Activated naive CD8-positive, alpha-beta T cell treated with anti-CD3 and anti-CD28 coated beads, Interleukin-2, amount 10 ng/mL, durations not matched to agents 7 days and 5 days (primary cell): ENCODE data around the gene NAALADL2. TPM values are rescaled to one million over a fixed set of nuclear protein-coding genes. Genes with fewer than 3 reads are reported as not detected.
"Not testable (repeated sequence)": the region's sequence is repeated elsewhere in the genome, so short reads cannot be mapped to it uniquely, and the experiment has no call there.

Experiments
- ATAC-seq: fragments of 150-1000 bp; cut with Tn5 transposase; one replicate; pipeline ENCODE4 v1.10.0; 2021; ENCODE audit warnings: low read depth, moderate library complexity
- POLR2A ChIA-PET: fragments of 350-600 bp; sonication (Branson Sonifier 250); formaldehyde crosslinking; loops from one replicate; lab custom pipeline; 2021; ENCODE audit warnings: antibody characterized with exemption; lab: Charles Lee
- DNase-seq: peaks from one replicate; pipeline ENCODE4 v3.0.0; 2021
- H3K27ac Mint-ChIP-seq: one replicate; pipeline ENCODE4 v1.8.0; 2022; ENCODE audit warnings: mild to moderate bottlenecking, mixed read lengths
- H3K27me3 Mint-ChIP-seq: one replicate; pipeline ENCODE4 v1.8.0; 2022; ENCODE audit warnings: mild to moderate bottlenecking, moderate library complexity, mixed read lengths
- H3K36me3 Mint-ChIP-seq: one replicate; pipeline ENCODE4 v1.8.0; 2021; ENCODE audit warnings: mild to moderate bottlenecking, mixed read lengths
- H3K4me1 Mint-ChIP-seq: one replicate; pipeline ENCODE4 v1.8.0; 2021; ENCODE audit warnings: mixed read lengths
- H3K4me3 Mint-ChIP-seq: one replicate; pipeline ENCODE4 v1.8.0; 2022; ENCODE audit warnings: mild to moderate bottlenecking, moderate library complexity, mixed read lengths
- H3K9me3 Mint-ChIP-seq: one replicate; pipeline ENCODE4 v1.8.0; 2021; ENCODE audit warnings: mixed read lengths
- total RNA-seq, 2 experiments: library from RNA; stranded (reverse); gene quantifications; one replicate each; pipeline ENCODE4 v1.2.3, GENCODE V29; 2021

NAALADL2 gene
- total RNA-seq, 2 experiments from 2014 or later, result not detected

GRCh38 chr3:175410251-175410650, 551.1 kb downstream of the NAALADL2 start:
- POLR2A ChIA-PET, result no interaction called here

GRCh38 chr3:175411405-175411804, 552.3 kb downstream of the NAALADL2 start:
- DNase-seq, result no peak
- H3K9me3 Mint-ChIP-seq, result no peaks in the 10 kb centered on the region
- H3K4me3 Mint-ChIP-seq, result no peak overlapping the region
- no peak for ATAC-seq
- POLR2A ChIA-PET, result no interaction called here
- H3K4me1 Mint-ChIP-seq, result no peaks in the 10 kb centered on the region
- no peaks in the 10 kb centered on the region for H3K36me3 Mint-ChIP-seq
- no peak overlapping the region for H3K27ac Mint-ChIP-seq
- H3K27me3 Mint-ChIP-seq, result no peaks in the 10 kb centered on the region

More at GRCh38 chr3:175410251-175410650, 551.1 kb downstream of the NAALADL2 start:
- DNase-seq (no peak), ATAC-seq (no peak)
- Mint-ChIP-seq H3K9me3 (no peaks in the 10 kb centered on the region), H3K27me3 (no peaks in the 10 kb centered on the region), H3K27ac (no peak overlapping the region), H3K36me3 (no peaks in the 10 kb centered on the region), H3K4me3 (no peak overlapping the region), H3K4me1 (no peaks in the 10 kb centered on the region)

GRCh38 chr3:175411946-175412345, 552.8 kb downstream of the NAALADL2 start:
- Mint-ChIP-seq H3K4me1 (no peaks in the 10 kb centered on the region), H3K27ac (no peak overlapping the region), H3K9me3 (no peaks in the 10 kb centered on the region), H3K36me3 (no peaks in the 10 kb centered on the region), H3K27me3 (no peaks in the 10 kb centered on the region), H3K4me3 (no peak overlapping the region)
- ATAC-seq, result no peak
- POLR2A ChIA-PET, result no interaction called here
- DNase-seq, result no peak

- no peaks in the 10 kb centered on the region for H3K27me3 Mint-ChIP-seq
- H3K36me3 Mint-ChIP-seq, result no peaks in the 10 kb centered on the region
- DNase-seq (no peak), ATAC-seq (no peak)
- POLR2A ChIA-PET, result no interaction called here
- no peak overlapping the region for H3K27ac Mint-ChIP-seq
- H3K9me3 Mint-ChIP-seq, result no peaks in the 10 kb centered on the region
- H3K4me3 Mint-ChIP-seq, result no peak overlapping the region
- H3K4me1 Mint-ChIP-seq, result no peaks in the 10 kb centered on the region
Observed at GRCh38 chr3:175413926-175414325, 554.8 kb downstream of the NAALADL2 start.

GRCh38 chr3:175416600-175416999, 557.5 kb downstream of the NAALADL2 start:
- ATAC-seq, result no peak
- H3K9me3 Mint-ChIP-seq, result no peaks in the 10 kb centered on the region
- H3K27ac Mint-ChIP-seq, result no peak overlapping the region
- no peak overlapping the region for H3K4me3 Mint-ChIP-seq
- POLR2A ChIA-PET, result no interaction called here
- no peak for DNase-seq
- H3K36me3 Mint-ChIP-seq, result no peaks in the 10 kb centered on the region
- H3K4me1 Mint-ChIP-seq, result no peaks in the 10 kb centered on the region
- no peaks in the 10 kb centered on the region for H3K27me3 Mint-ChIP-seq

- ATAC-seq (no peak), DNase-seq (no peak)
- H3K9me3 Mint-ChIP-seq, result no peaks in the 10 kb centered on the region
- no peak overlapping the region for H3K27ac Mint-ChIP-seq
- no peaks in the 10 kb centered on the region for H3K27me3 Mint-ChIP-seq
- POLR2A ChIA-PET, result no interaction called here
- H3K36me3 Mint-ChIP-seq, result no peaks in the 10 kb centered on the region
- no peaks in the 10 kb centered on the region for H3K4me1 Mint-ChIP-seq
- no peak overlapping the region for H3K4me3 Mint-ChIP-seq
Observed at GRCh38 chr3:175417426-175417825, 558.3 kb downstream of the NAALADL2 start.

GRCh38 chr3:175421902-175422301, 562.8 kb downstream of the NAALADL2 start:
- ATAC-seq (no peak), DNase-seq (no peak)
- no peaks in the 10 kb centered on the region for H3K4me1 Mint-ChIP-seq
- H3K36me3 Mint-ChIP-seq, result no peaks in the 10 kb centered on the region
- no peaks in the 10 kb centered on the region for H3K27me3 Mint-ChIP-seq
- H3K27ac Mint-ChIP-seq, result no peak overlapping the region
- H3K4me3 Mint-ChIP-seq, result no peak overlapping the region
- no peaks in the 10 kb centered on the region for H3K9me3 Mint-ChIP-seq
- POLR2A ChIA-PET, result no interaction called here

GRCh38 chr3:175422744-175423143, 563.6 kb downstream of the NAALADL2 start:
- Mint-ChIP-seq H3K36me3 (no peaks in the 10 kb centered on the region), H3K4me1 (no peaks in the 10 kb centered on the region), H3K4me3 (no peak overlapping the region), H3K27ac (no peak overlapping the region), H3K27me3 (no peaks in the 10 kb centered on the region), H3K9me3 (no peaks in the 10 kb centered on the region)
- DNase-seq (no peak), ATAC-seq (no peak)
- POLR2A ChIA-PET, result no interaction called here

GRCh38 chr3:175423848-175424247, 564.7 kb downstream of the NAALADL2 start:
- H3K9me3 Mint-ChIP-seq, H3K27me3 Mint-ChIP-seq, H3K27ac Mint-ChIP-seq, H3K4me3 Mint-ChIP-seq, H3K36me3 Mint-ChIP-seq, ATAC-seq, DNase-seq, POLR2A ChIA-PET, H3K4me1 Mint-ChIP-seq: not testable (repeated sequence)

- POLR2A ChIA-PET, result no interaction called here
- no peak overlapping the region for H3K4me3 Mint-ChIP-seq
- DNase-seq (no peak), ATAC-seq (no peak)
- H3K27ac Mint-ChIP-seq, result no peak overlapping the region
- H3K4me1 Mint-ChIP-seq, result no peaks in the 10 kb centered on the region
- no peaks in the 10 kb centered on the region for H3K36me3 Mint-ChIP-seq
- H3K9me3 Mint-ChIP-seq, result no peaks in the 10 kb centered on the region
- no peaks in the 10 kb centered on the region for H3K27me3 Mint-ChIP-seq
Observed at GRCh38 chr3:175426805-175427204, 567.7 kb downstream of the NAALADL2 start.

- H3K36me3 Mint-ChIP-seq, result no peaks in the 10 kb centered on the region
- H3K27me3 Mint-ChIP-seq, result no peaks in the 10 kb centered on the region
- H3K27ac Mint-ChIP-seq, result no peak overlapping the region
- no peaks in the 10 kb centered on the region for H3K9me3 Mint-ChIP-seq
- no peak for DNase-seq
- H3K4me3 Mint-ChIP-seq, result no peak overlapping the region
- no peak for ATAC-seq
- H3K4me1 Mint-ChIP-seq, result no peaks in the 10 kb centered on the region
- POLR2A ChIA-PET, result no interaction called here
Observed at GRCh38 chr3:175428466-175428865, 569.3 kb downstream of the NAALADL2 start.

GRCh38 chr3:175430983-175431773, 572.0 kb downstream of the NAALADL2 start:
- no peaks in the 10 kb centered on the region for H3K36me3 Mint-ChIP-seq
- H3K4me1 Mint-ChIP-seq, result no peaks in the 10 kb centered on the region
- no peak for ATAC-seq
- POLR2A ChIA-PET, result no interaction called here
- H3K9me3 Mint-ChIP-seq, result no peaks in the 10 kb centered on the region
- no peaks in the 10 kb centered on the region for H3K27me3 Mint-ChIP-seq
- H3K4me3 Mint-ChIP-seq, result no peak overlapping the region
- no peak for DNase-seq
- no peak overlapping the region for H3K27ac Mint-ChIP-seq

- no peak for ATAC-seq
- H3K27ac Mint-ChIP-seq, result no peak overlapping the region
Observed at GRCh38 chr3:175432376-175433025, 573.4 kb downstream of the NAALADL2 start.

GRCh38 chr3:175433026-175433674, 574.0 kb downstream of the NAALADL2 start:
- Mint-ChIP-seq H3K4me3 (no peak overlapping the region), H3K27me3 (no peaks in the 10 kb centered on the region), H3K36me3 (no peaks in the 10 kb centered on the region), H3K9me3 (no peaks in the 10 kb centered on the region), H3K27ac (no peak overlapping the region), H3K4me1 (no peaks in the 10 kb centered on the region)
- ATAC-seq, result no peak
- POLR2A ChIA-PET, result no interaction called here
- no peak for DNase-seq

More at GRCh38 chr3:175432376-175433025, 573.4 kb downstream of the NAALADL2 start:
- H3K36me3 Mint-ChIP-seq, result no peaks in the 10 kb centered on the region
- no peaks in the 10 kb centered on the region for H3K27me3 Mint-ChIP-seq
- no peak for DNase-seq
- H3K4me3 Mint-ChIP-seq, result no peak overlapping the region
- no peaks in the 10 kb centered on the region for H3K9me3 Mint-ChIP-seq
- POLR2A ChIA-PET, result no interaction called here
- H3K4me1 Mint-ChIP-seq, result no peaks in the 10 kb centered on the region
